ENCODE measurements around the gene MIDN.

Gene MIDN

GRCh38 chr19:1280636-1281568 lies 32.5 kb downstream of the MIDN start:
- FAIRE-seq: no peak
- TF ChIP-seq CTCF (IDR thresholded peaks at IDR 0.05; ENCODE audit: insufficient read depth, missing control alignments): no peak

GRCh38 chr19:1281569-1282287 lies 33.3 kb downstream of the MIDN start:
- no peak for DNase-seq (ENCODE audit: insufficient read length, low spot score)
- TF ChIP-seq CTCF (IDR thresholded peaks at IDR 0.05; ENCODE audit: insufficient read depth, missing control alignments): no peak
- no peak for FAIRE-seq

More at GRCh38 chr19:1280636-1281568, 32.5 kb downstream of the MIDN start:
- DNase-seq (ENCODE audit: insufficient read length, low spot score): no peak

- FAIRE-seq (no peak), DNase-seq (ENCODE audit: insufficient read length, low spot score) (no peak)
- TF ChIP-seq CTCF (IDR thresholded peaks at IDR 0.05; ENCODE audit: insufficient read depth, missing control alignments): no peak
These were observed 34.3 kb downstream of the MIDN start for GRCh38 chr19:1282588-1283206.

GRCh38 chr19:1283207-1283916 lies 35.0 kb downstream of the MIDN start:
- FAIRE-seq (no peak), DNase-seq (ENCODE audit: insufficient read length, low spot score) (no peak)

GRCh38 chr19:1283917-1284292 lies 35.5 kb downstream of the MIDN start:
- FAIRE-seq: no peak
- no peak for TF ChIP-seq CTCF (IDR thresholded peaks at IDR 0.05; ENCODE audit: insufficient read depth, missing control alignments)
- no peak for DNase-seq (ENCODE audit: insufficient read length, low spot score)

More at GRCh38 chr19:1283207-1283916, 35.0 kb downstream of the MIDN start:
- TF ChIP-seq CTCF (IDR thresholded peaks at IDR 0.05; ENCODE audit: insufficient read depth, missing control alignments): no peak

GRCh38 chr19:1284293-1284978 lies 36.1 kb downstream of the MIDN start:
- FAIRE-seq (no peak), DNase-seq (ENCODE audit: insufficient read length, low spot score) (no peak)
- no peak for TF ChIP-seq CTCF (IDR thresholded peaks at IDR 0.05; ENCODE audit: insufficient read depth, missing control alignments)

Measured in D721Med (cell line).